Activated effector memory CD4-positive, alpha-beta T cell treated with anti-CD3 and anti-CD28 coated beads, Interleukin-2, amount 50 U/mL, for 16 hours (primary cell): ENCODE measurements around the gene HYDIN.
"Not testable (repeated sequence)": the region's sequence is repeated elsewhere in the genome, so short reads cannot be mapped to it uniquely, and the experiment has no call there.

Source experiments
- DNase-seq: peaks from one replicate; pipeline ENCODE4 v3.0.0-alpha.2; 2020

The HYDIN gene

GRCh38 chr16:71080777-71081176, 149.7 kb downstream of the HYDIN start:
- not testable (repeated sequence) for DNase-seq

- not testable (repeated sequence) for DNase-seq
These were observed 150.3 kb downstream of the HYDIN start for GRCh38 chr16:71080262-71080661.

- not testable (repeated sequence) for DNase-seq
These were observed 159.9 kb downstream of the HYDIN start for GRCh38 chr16:71070651-71071050.

- not testable (repeated sequence) for DNase-seq
These were observed 160.7 kb downstream of the HYDIN start for GRCh38 chr16:71069842-71070241.

- DNase-seq = not testable (repeated sequence)
These were observed 176.5 kb downstream of the HYDIN start for GRCh38 chr16:71053897-71054609.

- not testable (repeated sequence) for DNase-seq
These were observed 180.2 kb downstream of the HYDIN start for GRCh38 chr16:71050307-71050706.

GRCh38 chr16:71039368-71040111, 191.0 kb downstream of the HYDIN start:
- DNase-seq = not testable (repeated sequence)

GRCh38 chr16:71038421-71038820, 192.1 kb downstream of the HYDIN start:
- DNase-seq = not testable (repeated sequence)

- DNase-seq = not testable (repeated sequence)
These were observed 192.5 kb downstream of the HYDIN start for GRCh38 chr16:71037987-71038386.

GRCh38 chr16:71028032-71028727, 202.3 kb downstream of the HYDIN start:
- not testable (repeated sequence) for DNase-seq

- not testable (repeated sequence) for DNase-seq
These were observed 203.0 kb downstream of the HYDIN start for GRCh38 chr16:71027511-71027910.

- not testable (repeated sequence) for DNase-seq
These were observed 206.6 kb downstream of the HYDIN start for GRCh38 chr16:71023851-71024439.

GRCh38 chr16:71021961-71022537, 208.5 kb downstream of the HYDIN start:
- not testable (repeated sequence) for DNase-seq

GRCh38 chr16:71019067-71019682, 211.3 kb downstream of the HYDIN start:
- not testable (repeated sequence) for DNase-seq

GRCh38 chr16:71015419-71015818, 215.1 kb downstream of the HYDIN start:
- not testable (repeated sequence) for DNase-seq

- DNase-seq = not testable (repeated sequence)
These were observed 220.9 kb downstream of the HYDIN start for GRCh38 chr16:71009440-71010223.

GRCh38 chr16:71006516-71006915, 224.0 kb downstream of the HYDIN start:
- DNase-seq = not testable (repeated sequence)

GRCh38 chr16:70999735-71000134, 230.8 kb downstream of the HYDIN start:
- DNase-seq = not testable (repeated sequence)

- not testable (repeated sequence) for DNase-seq
These were observed 234.7 kb downstream of the HYDIN start for GRCh38 chr16:70995799-70996198.

- DNase-seq = not testable (repeated sequence)
These were observed 238.0 kb downstream of the HYDIN start for GRCh38 chr16:70992511-70992910.
